IPS DF 4.7 (cell line): Measurements from ENCODE around the gene SHISAL1.
"Not testable (repeated sequence)": the region's sequence is repeated elsewhere in the genome, so short reads cannot be mapped to it uniquely, and the experiment has no call there.

Experiments
- DNase-seq: peaks from one replicate; pipeline ENCODE4 v3.0.0-alpha.2; 2013; ENCODE audit warnings: low spot score; ENCODE audit errors: extremely low read depth

SHISAL1 gene

DNA sequence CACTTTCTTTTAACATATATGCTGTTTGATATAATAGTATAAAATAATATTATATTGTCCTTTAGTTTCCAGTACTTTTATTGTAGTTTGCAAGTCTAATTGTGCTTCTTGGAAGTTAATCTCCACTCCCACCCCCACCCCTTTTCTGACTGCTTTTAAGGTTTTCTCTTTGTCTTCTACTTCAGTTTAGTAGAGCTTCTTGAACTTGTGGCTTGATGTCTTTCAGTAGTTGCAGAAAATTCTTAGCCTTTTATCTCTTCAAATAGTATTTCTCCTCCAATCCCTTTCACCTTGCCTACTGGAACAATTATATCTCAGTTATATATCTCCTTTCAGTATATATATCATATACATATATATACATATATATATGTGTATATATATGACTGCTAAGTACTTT, 75.5 kb downstream of the SHISAL1 start:
- no peak for DNase-seq

DNA sequence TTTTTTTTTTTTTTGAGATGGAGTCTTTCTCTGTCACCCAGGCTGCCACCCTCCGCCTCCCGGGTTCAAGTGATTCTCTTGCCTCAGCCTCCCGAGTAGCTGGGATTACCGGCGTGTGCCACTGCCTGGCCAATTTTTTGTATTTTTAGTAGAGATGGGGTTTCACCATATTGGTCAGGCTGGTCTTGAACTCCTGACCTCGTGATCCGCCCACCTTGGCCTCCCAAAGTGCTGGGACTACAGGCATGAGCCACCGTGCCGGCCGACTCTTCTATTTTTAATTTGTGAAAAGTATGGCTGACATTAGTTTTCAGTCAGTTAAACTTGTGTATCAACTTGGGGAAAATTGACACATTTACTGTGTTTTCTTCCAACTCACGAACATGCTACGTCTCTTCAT, 78.4 kb downstream of the SHISAL1 start:
- not testable (repeated sequence) for DNase-seq

GRCh38 chr22:44231233-44231632, 81.5 kb downstream of the SHISAL1 start:
- DNase-seq, result no peak

DNA sequence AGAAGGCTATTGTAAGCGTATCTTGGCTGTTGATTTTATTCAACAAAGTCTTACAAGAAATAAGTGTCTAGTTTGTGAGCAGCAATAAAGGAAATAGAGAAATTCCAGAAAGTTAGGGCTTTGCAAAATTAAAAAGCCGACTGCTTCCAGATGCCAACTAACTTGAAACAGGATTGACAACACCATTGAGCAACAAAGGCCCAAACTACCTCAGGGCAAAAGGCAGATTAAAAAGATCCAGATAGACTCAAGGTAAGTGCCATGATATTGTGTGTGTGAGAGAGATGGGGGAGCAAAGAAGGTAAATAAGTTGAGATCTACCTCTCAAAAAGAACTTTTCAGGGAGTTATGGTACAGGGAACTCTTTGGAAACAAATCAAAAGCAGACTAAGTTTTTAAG, 82.9 kb downstream of the SHISAL1 start:
- no peak for DNase-seq

DNA sequence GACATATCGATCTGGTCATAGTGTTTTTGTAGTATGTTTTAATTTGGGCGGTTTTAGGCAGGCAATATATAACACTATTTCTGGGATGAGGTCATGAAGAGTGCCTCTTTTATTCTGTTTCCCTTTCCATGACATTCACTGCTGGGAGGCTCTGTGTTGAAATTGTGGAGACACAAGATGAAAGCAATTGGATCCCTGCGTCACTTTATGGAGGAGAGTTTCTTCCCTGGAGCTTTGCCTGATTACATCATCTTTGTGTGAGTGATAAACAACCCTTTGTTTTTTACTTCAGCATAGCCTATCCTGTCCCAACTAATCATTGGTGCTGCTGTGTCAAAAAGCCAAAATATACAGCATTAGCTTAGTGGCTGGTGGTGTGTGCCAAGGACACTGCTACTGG, 83.4 kb downstream of the SHISAL1 start:
- no peak for DNase-seq

DNA sequence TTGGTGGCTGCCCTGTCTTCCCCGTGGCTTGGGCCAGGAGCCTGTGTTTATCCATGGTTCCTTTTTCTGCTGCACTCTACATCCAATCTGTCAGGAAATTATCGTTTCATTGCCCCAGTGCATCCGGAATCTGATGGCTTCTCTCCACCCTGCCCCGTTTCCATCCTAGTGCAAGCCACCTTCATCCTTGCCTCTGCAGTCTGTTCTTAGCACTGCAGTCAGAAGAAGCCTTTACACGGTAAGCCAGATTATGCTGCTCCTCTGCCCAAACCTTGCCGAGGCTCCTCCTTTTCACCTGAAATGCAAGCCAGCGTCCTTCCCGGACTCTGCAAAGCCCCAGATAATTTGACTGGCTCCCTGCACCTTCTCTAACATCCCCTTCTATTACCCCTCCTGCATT, 86.9 kb downstream of the SHISAL1 start:
- DNase-seq, result no peak

GRCh38 chr22:44225091-44225689, 87.6 kb downstream of the SHISAL1 start:
- no peak for DNase-seq

GRCh38 chr22:44224166-44224565, 88.6 kb downstream of the SHISAL1 start:
- no peak for DNase-seq

- DNase-seq, result no peak
Measured at GRCh38 chr22:44221710-44222475, 90.9 kb downstream of the SHISAL1 start.

GRCh38 chr22:44220727-44221680, 91.7 kb downstream of the SHISAL1 start:
- DNase-seq, result no peak

DNA sequence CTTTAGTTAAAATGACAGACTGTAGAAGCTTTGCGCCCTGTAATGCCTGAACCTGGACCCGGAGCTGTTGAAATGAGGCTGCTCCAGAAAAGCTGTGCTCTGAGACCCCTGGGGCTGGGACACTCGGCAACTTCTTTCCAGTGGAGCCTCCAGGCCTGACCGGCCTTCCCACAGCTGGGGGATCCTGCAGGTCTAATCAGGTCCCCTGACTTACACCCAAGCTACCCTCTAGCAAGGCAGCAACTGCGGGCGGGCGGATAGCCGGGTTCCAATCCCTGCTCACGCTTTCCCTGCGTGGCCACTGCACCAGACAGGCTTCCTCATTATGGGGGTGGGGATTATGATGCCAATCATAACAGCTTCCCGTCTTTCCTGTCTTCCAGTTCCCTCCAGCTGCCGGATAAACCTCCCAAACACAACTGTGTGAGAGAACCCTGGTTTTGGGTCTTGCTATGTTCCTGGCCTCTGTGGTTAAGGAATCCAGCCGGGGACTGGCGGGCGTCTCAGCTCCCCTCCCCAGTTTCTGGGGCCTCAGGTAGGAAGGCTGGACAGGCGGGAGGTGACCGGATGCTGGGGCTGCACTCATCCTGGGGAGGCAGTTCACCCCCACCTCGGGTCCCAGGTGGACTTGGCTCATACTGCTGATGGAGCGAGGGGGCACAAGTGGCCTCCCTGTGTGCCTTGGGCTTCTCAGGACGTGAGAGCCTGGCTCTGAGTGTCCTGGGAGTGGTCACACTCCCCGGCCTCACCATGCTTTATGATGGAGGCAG, 93.5 kb downstream of the SHISAL1 start:
- no peak for DNase-seq

DNA sequence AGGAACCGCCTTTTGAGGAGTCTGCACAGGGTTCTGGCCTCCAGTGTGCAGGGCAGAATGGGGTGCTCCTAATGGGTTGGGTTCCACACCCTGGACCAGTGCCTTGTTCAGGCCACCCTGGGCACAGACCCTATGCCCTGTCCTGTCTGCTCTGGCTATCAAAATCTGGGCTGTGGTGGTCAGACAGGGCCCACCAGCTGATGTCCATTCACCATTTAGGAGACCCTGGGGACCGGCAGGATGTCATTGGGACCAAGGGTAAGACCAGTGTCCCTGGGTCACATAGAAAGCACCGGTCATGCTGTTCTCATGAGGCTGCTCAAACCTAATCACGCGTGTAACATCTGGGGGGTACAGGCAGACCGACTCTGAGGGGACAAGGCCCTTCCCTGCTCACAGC, 94.7 kb downstream of the SHISAL1 start:
- DNase-seq, result no peak

DNA sequence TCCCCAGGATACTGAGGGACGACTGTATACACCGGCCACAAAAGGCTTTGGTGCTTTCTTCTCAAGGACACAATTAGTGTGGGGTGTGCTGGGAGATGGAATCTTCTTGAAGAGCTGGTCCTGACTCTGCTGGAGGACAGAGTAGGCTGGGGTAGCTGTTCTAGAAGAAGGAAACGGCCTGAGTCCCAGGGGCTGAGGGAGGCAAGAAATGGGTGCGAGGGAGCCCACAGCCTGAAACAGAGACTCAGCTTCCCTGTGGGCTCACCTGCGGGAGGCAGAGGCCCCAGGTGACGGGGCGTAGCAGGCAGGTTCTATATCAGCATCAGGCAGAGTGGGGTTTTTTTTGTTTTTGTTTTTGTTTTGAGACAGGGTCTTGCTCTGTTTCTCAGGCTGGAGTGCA, 95.4 kb downstream of the SHISAL1 start:
- no peak for DNase-seq

DNA sequence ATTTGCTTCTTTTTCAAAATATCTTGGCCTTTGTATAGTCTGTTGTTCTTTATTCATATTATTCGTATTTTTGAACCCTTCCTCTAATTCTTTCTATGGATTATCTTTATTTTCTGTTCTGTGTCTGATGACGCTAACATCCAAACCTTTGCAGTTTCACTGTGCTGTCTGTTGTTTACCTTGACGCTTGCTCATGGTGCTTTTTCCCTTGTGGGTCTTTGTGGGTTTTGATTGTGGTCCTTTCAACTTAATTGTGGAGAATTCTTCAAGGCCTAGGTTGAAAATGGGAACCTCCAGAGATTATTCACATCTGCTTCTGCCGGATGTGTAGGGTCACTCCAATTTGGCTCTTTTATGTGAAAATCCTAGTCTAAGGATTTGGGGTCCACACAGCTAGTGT, 97.5 kb downstream of the SHISAL1 start:
- DNase-seq, result no peak

DNA sequence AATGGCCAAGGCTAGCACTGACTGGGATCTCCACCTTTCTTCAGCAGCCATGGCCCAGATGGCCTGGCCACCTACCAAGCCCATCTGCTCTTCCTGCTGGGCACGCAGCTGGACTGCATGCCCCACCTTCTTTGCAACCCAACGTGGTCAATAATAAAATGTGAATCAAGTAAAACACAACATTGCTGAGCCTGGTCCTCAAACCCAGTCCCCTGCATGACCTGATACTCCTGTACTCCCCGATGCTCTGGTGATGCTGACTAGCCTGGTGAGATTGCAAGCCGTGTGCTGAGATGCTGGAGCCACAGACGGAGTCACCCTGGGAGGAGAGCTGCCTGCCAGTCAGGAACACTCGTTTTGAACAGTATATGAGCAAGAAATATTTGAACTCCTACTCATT, 98.0 kb downstream of the SHISAL1 start:
- no peak for DNase-seq

DNA sequence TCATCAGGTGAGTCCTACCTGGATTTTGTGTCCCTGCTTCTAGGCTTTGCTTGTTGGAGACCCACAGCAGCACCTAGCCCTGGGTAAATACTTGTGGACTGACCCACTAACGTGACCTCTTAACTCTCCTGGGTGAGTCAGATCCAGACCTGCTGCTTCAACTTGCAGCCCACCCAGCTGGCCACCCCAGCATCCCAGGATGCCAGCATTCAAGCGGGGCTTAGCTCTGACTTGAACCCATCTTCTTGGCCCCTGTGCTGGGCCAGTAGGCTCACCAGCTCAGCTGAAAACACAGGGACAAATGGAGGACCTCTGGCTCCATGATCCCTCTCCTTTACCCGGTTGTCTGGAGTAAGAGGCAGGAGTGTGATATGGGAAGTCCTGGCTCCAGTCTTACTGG, 98.6 kb downstream of the SHISAL1 start:
- no peak for DNase-seq

DNA sequence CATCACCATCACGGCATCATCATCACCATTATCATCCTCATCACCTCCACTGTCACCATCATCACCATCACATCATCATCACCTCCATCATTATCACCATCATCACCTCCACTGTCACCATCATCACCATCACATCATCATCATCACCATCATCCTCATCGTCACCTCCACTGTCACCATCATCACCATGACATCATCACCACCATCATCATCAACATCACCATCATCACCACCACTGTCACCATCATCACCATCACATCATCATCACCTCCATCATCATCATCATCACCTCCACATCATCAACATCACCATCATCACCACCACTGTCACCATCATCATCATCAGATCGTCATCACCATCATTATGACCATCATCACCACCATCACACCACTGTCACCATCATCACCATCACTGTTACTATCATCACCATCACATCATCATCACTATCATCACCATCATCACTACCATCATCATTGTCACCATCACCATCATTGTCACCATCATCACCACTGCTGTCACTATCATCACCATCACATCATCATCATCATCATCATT, 99.2 kb downstream of the SHISAL1 start:
- DNase-seq, result no peak

- DNase-seq, result no peak
Measured at GRCh38 chr22:44212936-44213335, 99.8 kb downstream of the SHISAL1 start.

DNA sequence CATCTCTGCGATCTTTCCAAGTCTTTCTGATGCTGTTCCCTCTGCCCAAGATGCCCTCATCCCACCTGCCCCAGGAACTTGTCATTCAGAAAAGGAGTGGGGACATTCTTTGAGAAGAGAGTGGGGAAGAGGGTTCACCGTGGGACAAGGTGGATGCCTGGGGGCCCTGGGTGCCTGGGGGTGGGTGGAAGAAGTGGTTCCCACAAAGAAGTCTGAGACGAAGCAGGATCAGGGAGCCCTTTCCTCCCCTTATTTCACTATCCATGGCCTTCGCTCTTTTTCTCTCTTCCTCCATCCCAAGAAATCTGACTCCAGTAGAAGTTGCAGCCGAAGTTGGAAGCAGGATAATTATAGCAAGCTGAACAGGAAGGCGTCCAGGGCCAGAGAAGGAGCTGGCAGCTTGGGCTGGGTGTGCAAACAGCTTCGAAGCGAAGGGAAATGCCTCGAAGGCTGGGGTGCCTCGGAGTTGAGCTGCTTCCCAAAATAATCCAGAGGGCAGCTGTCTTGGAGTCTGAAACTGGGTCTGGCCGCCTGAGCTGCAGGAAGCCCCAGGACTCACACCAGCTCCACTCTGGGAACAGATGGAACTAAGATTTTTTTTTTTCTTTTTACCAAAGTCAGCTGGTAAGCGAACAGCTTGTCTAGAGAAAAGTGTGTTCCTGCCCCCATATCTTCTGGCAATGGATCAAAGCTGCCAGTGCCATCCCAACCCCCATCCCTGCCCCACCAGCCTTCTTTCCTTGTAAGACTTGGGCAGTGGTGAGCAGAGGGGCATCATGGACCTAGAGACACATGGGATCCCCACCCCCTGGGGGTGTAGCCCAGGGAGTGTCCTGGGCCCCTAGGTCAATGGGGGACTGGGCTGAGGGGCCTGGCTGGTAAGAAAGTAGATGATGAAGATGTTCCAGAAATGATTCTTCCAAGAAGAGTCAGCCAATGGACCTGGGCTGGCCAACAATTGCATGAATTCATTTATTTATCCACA, 100.5 kb downstream of the SHISAL1 start:
- no peak for DNase-seq
